Measurements from ENCODE around the gene CD300LD. TPM values are rescaled to one million over a fixed set of nuclear protein-coding genes. Genes with fewer than 3 reads are reported as not detected.

Gene CD300LD
- total and polyA plus RNA-seq, 10 of the 15 experiments (the other 5 are each of a cell fraction or from before 2014, with no cell fraction given): not detected

GRCh38 chr17:74601944-74602572 lies 10.0 kb upstream of the CD300LD start:
- no peaks in the 10 kb centered on the region; the same call in 1 of the 2 replicates for H4K20me1 ChIP-seq (ENCODE audit: control insufficient read depth, insufficient read depth)
- ATAC-seq (peak; percentile 85), FAIRE-seq (peak; percentile 18), DNase-seq (ENCODE audit: low read depth, low spot score) (no peak)
- in situ Hi-C loops (cut with MboI): no loop called here
- no peak overlapping the region for H3K4me2 ChIP-seq (ENCODE audit: control insufficient read depth, insufficient read depth)
- no peaks in the 10 kb centered on the region for H3K79me2 ChIP-seq (ENCODE audit: control insufficient read depth, insufficient read depth, low read length)
- 25% methylated on average over 12 of the region's 12 CpGs for WGBS (ENCODE audit: insufficient coverage, insufficient replicate concordance, low lambda C conversion rate, missing lambda C conversion rate)
- H3K4me3 ChIP-seq: no peak overlapping the region
- H3K4me1 ChIP-seq (ENCODE audit: control insufficient read depth, insufficient read depth, low read length): no peaks in the 10 kb centered on the region; the same call in 1 of the 2 replicates
- peaks cover 2 to 4% of the 10 kb centered on the region in 2 experiments; a peak in 3 of 4 replicates for H3K27me3 ChIP-seq (replicated peaks in 1 of 2; ENCODE audit: control insufficient read depth in 2 of 2, insufficient read depth in 2 of 2, low read length in 1 of 2)
- H2AFZ ChIP-seq (ENCODE audit: control insufficient read depth, low read depth, low read length): no peak overlapping the region
- peaks cover 3% of the 10 kb centered on the region; the same call in 1 of the 3 replicates for H3K9me3 ChIP-seq (replicated peaks; ENCODE audit: control insufficient read depth, insufficient read depth, low read length)
- H3K36me3 ChIP-seq (ENCODE audit: control insufficient read depth in 2 of 2, insufficient read depth in 2 of 2, low read length in 1 of 2): no peaks in the 10 kb centered on the region
- SMC1A ChIA-PET (ENCODE audit: uncharacterized antibody, unreplicated experiment): interaction anchor here (1.9 to 2.2 kb wide), 2 partner anchors 36 to 70 kb away, joined by 4 to 6 read pairs; no protein-coding TSS in a partner anchor
- intact Hi-C loops (cut with micrococcal nuclease; ENCODE audit: unreplicated experiment): loop anchor here (2.0 to 5.0 kb wide), 2 partner anchors 233 to 300 kb away; no protein-coding TSS in a partner anchor
- CTCF ChIA-PET: interaction anchor here (0.6 to 3.3 kb wide), 11 partner anchors 8 to 1014 kb away, joined by 3 to 16 read pairs (median 8); partner anchors contain the start of genes CD300E, CD300H, CD300LB and RAB37
- BruUV-seq (replicated peaks): no TSS peak
- RAD21 ChIA-PET (ENCODE audit: unreplicated experiment): interaction anchor here (1.7 to 2.4 kb wide), 3 partner anchors 110 to 234 kb away, joined by 4 to 10 read pairs (median 4); no protein-coding TSS in a partner anchor
- POLR2A ChIA-PET: no interaction called here
- no peak overlapping the region for H3K27ac ChIP-seq (ENCODE audit: control insufficient read depth, insufficient read depth)
- H3K9ac ChIP-seq (ENCODE audit: control insufficient read depth, insufficient read depth, low read length): no peak overlapping the region
- TF ChIP-seq NBN (IDR thresholded peaks at IDR 0.05) (no peak), CEBPZ (IDR thresholded peaks at IDR 0.05; ENCODE audit: low read depth, low read length) (no peak), MAX (IDR thresholded peaks at IDR 0.05; ENCODE audit: low read depth, low read length) (no peak), WRNIP1 (IDR thresholded peaks at IDR 0.05; ENCODE audit: borderline replicate concordance, low read depth, low read length) (no peak), SKIL (IDR thresholded peaks at IDR 0.05; ENCODE audit: low read depth, poor library complexity, severe bottlenecking) (no peak), ZBTB4 (CRISPR knock-in tag; IDR thresholded peaks at IDR 0.05) (no peak), BMI1 (IDR thresholded peaks at IDR 0.05; ENCODE audit: borderline replicate concordance) (no peak), USF1 (IDR thresholded peaks at IDR 0.05; ENCODE audit: borderline replicate concordance, extremely low read length, insufficient read depth, low read depth, low read length) (no peak), CTCF (IDR thresholded peaks at IDR 0.05 in 2 of 3, conservative IDR thresholded peaks at IDR 0.05 in 1 of 3; ENCODE audit: control insufficient read depth in 2 of 3, extremely low read depth in 1 of 3, insufficient read depth in 1 of 3, low read depth in 3 of 3, low read length in 3 of 3) (peak; percentile 67 to 71 (median 70))

Measured in GM12878 (cell line).